Ovary (tissue), 9 donors: ENCODE results near the gene ZFPM1. TPM values are rescaled to one million over a fixed set of nuclear protein-coding genes. Genes with fewer than 3 reads are reported as not detected.

Source experiments
- DNase-seq, 5 donors: peaks; one replicate each; pipeline ENCODE4 v3.0.0-alpha.2; 2019 to 2020
- H3K27ac ChIP-seq, 2 donors: fragments of 200-600 bp; one replicate each; pipeline versions ENCODE4 v1.5.1 to v1.8.0; 2019 to 2022
- H3K27me3 ChIP-seq: fragments of 200-600 bp; one replicate; pipeline ENCODE4 v1.8.0; 2022
- H3K36me3 ChIP-seq: fragments of 200-600 bp; sonication (generic); one replicate; pipeline ENCODE4 v1.5.1; 2019
- H3K4me1 ChIP-seq: one replicate; pipeline ENCODE4 v1.8.1; 2013; ENCODE audit warnings: mild to moderate bottlenecking, moderate library complexity; ENCODE audit not compliant: insufficient read depth
- H3K4me3 ChIP-seq: fragments of 200-600 bp; sonication (generic); one replicate; pipeline ENCODE4 v1.5.1; 2017
- H3K9me3 ChIP-seq, 2 donors: fragments of 200-600 bp in 1 of 2; sonication (generic) in 1 of 2; one replicate each; pipeline versions ENCODE4 v1.5.1 to v1.8.1; 2013 to 2019; ENCODE audit warnings: mild to moderate bottlenecking in 1 of 2, moderate library complexity in 1 of 2
- EP300 ChIP-seq: sonication (generic); formaldehyde crosslinking; IDR thresholded peaks from one replicate; pipeline ENCODE4 v1.6.1; 2017; ENCODE audit warnings: antibody characterized with exemption
- POLR2A ChIP-seq: fragments of 450-650 bp; IDR thresholded peaks from one replicate; pipeline ENCODE4 v1.6.1; 2017; ENCODE audit warnings: antibody characterized with exemption, mild to moderate bottlenecking, moderate library complexity
- WGBS, 3 donors: extraction: QIAGEN DNeasy Blood & Tissue Kit in 1 of 3; methylation state at CpG; one replicate each; pipeline versions ENCODE4 v1.1.5 to v1.1.7; 2013 to 2017; 5-methylcytosine and 5-hydroxymethylcytosine counted together
- intact Hi-C, 4 donors: fragments of 100-400 bp; cut with DNase I; formaldehyde crosslinking; loops; one replicate each; pipeline versions ENCODE4 v1.11.0 to v1.15.1; 2022 to 2023
- polyA plus RNA-seq, 2 donors: library from polyadenylated mRNA; stranded (reverse); fragments of 200-250 nt in 1 of 2; fragments of 350-450 nt in 1 of 2; fragmentation: Illumina TruSeq in 1 of 2; extraction: RNeasy Lipid Tissue Mini Kit (QIAGEN cat#74804) in 1 of 2; gene quantifications; one replicate each; pipeline ENCODE4 v1.2.3, GENCODE V29; 2013 to 2014
- total RNA-seq, 7 donors: library from RNA; depleted of rRNA in 2 of 7; stranded (reverse); fragments of >200 nt in 2 of 7; fragmentation: NEBNext Ultra II Directional in 3 of 7; extraction: Animal tissue kit (Norgen Biotek cat#: 25700) in 3 of 7; gene quantifications; one replicate each; pipeline versions ENCODE4 v1.1.0 to v1.2.4, GENCODE V29; 2016 to 2023
- TF ChIP-seq, protein P1 (sequence below), 3 donors: fragments of 450-650 bp in 2 of 3; fragments of 200-600 bp in 1 of 3; IDR thresholded peaks; one replicate each; pipeline versions ENCODE4 v1.5.1 to v1.8.0; 2016 to 2022; ENCODE audit warnings: antibody characterized with exemption in 3 of 3, mild to moderate bottlenecking in 1 of 3
- donor health status: DM: no; HTN: no; CAD: no; lungs with moderate emphysema.
- donor health status: DM: no; HTN: no; CAD: no.
- donor health status: Bipolar disorder and iron deficiency.
- donor health status: DM: yes; HTN: yes; CAD: no.
- donor health status: DM: no; HTN: no; CAD: no.
- donor health status: DM: yes; HTN: yes; CAD: no.

ZFPM1 gene
- total and polyA plus RNA-seq, 9 donors, result 0.10 to 11.4 (median 3.5) TPM

- no peaks in the 10 kb centered on the region for H3K36me3 ChIP-seq
- TF ChIP-seq, protein P1, sequence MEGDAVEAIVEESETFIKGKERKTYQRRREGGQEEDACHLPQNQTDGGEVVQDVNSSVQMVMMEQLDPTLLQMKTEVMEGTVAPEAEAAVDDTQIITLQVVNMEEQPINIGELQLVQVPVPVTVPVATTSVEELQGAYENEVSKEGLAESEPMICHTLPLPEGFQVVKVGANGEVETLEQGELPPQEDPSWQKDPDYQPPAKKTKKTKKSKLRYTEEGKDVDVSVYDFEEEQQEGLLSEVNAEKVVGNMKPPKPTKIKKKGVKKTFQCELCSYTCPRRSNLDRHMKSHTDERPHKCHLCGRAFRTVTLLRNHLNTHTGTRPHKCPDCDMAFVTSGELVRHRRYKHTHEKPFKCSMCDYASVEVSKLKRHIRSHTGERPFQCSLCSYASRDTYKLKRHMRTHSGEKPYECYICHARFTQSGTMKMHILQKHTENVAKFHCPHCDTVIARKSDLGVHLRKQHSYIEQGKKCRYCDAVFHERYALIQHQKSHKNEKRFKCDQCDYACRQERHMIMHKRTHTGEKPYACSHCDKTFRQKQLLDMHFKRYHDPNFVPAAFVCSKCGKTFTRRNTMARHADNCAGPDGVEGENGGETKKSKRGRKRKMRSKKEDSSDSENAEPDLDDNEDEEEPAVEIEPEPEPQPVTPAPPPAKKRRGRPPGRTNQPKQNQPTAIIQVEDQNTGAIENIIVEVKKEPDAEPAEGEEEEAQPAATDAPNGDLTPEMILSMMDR (IDR thresholded peaks at IDR 0.05), result peak in 2 of 3 donors; percentile 38 to 46
- TF ChIP-seq POLR2A, result no peak
- TF ChIP-seq EP300, result no peak
- peak overlapping the region; percentile 17 for H3K4me3 ChIP-seq
- peaks cover 2% of the 10 kb centered on the region for H3K4me1 ChIP-seq
- H3K27me3 ChIP-seq, result no peaks in the 10 kb centered on the region
- H3K9me3 ChIP-seq, result no peaks in the 10 kb centered on the region
- intact Hi-C loops, result loop anchor here (1.0 to 10.0 kb wide), 3 partner anchors 117 to 119 kb away; no protein-coding TSS in a partner anchor
- no peak overlapping the region for H3K27ac ChIP-seq
- 18 to 27% (median 21%) methylated on average over 21 to 23 of the region's 24 CpGs for WGBS, 3 donors
- peak in 4 of 5 donors; percentile 51 to 60 (median 56) for DNase-seq
These were observed 108.6 kb downstream of the ZFPM1 start for GRCh38 chr16:88561485-88562359.

DNA sequence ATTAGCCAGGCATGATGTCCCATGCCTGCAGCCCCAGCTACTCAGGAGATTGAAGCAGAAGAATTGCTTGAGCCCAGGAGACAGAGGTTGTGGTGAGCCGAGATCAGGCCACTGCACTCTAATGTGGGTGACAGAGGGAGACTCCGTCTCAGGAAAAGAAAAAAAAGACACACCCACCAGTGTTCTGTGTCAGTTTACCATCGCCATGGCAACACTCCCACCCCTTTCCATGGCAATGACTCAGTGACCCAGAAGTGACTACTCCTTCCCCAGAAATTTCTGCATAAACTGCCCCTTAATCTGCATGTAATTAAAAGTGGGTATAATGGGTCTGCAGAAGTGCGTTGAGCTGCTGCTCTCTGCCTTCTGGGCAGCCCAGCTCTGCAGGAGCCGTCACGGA is 113.1 kb downstream of the ZFPM1 start:
- Histone ChIP-seq H3K9me3 (no peaks in the 10 kb centered on the region), H3K4me3 (no peak overlapping the region), H3K36me3 (no peaks in the 10 kb centered on the region), H3K27me3 (no peaks in the 10 kb centered on the region), H3K4me1 (peaks cover 4% of the 10 kb centered on the region), H3K27ac (no peak overlapping the region)
- intact Hi-C loops, result loop anchor here in 1 of 4 donors (10.0 kb wide), 1 partner anchor 121 kb away; no protein-coding TSS in a partner anchor
- no peak for DNase-seq
- TF ChIP-seq POLR2A, result no peak
- TF ChIP-seq, protein P1 (IDR thresholded peaks at IDR 0.05), result no peak
- 59 to 68% (median 66%) methylated on average over 6 of the region's 6 CpGs for WGBS, 3 donors

- no peak overlapping the region for H3K27ac ChIP-seq
- H3K27me3 ChIP-seq, result no peaks in the 10 kb centered on the region
- TF ChIP-seq EP300, result no peak
- TF ChIP-seq, protein P1 (IDR thresholded peaks at IDR 0.05), result no peak
- no peak for TF ChIP-seq POLR2A
- peaks cover 7% of the 10 kb centered on the region for H3K4me1 ChIP-seq
- H3K9me3 ChIP-seq, result no peaks in the 10 kb centered on the region
- intact Hi-C loops, result loop anchor here in 1 of 4 donors (10.0 kb wide), 1 partner anchor 124 kb away; no protein-coding TSS in a partner anchor
- 82 to 86% (median 83%) methylated on average over 18 of the region's 18 CpGs for WGBS, 3 donors
- H3K36me3 ChIP-seq, result no peaks in the 10 kb centered on the region
- DNase-seq, result no peak
- peak overlapping the region; percentile 73 for H3K4me3 ChIP-seq
These were observed 115.9 kb downstream of the ZFPM1 start for GRCh38 chr16:88568710-88569613.

DNA sequence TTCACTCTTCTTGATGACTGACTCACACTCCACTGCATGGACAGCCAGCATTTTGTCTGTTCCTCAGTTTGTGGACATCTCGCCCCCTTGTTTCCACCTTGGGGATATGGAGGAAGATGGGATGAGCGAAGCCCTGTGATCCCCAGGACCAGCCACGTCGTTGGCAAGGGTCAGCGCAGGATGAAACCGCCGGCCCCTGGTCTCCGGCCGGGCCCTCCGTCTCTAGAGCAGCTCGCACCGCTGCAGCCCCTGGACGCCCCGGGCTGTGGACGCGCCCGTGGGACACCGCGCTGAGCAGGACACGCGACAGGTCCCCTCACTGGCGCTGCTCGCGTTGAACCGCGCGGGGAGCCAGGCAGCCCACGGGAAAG is 116.5 kb downstream of the ZFPM1 start:
- Histone ChIP-seq H3K4me3 (peak overlapping the region; percentile 73), H3K27me3 (no peaks in the 10 kb centered on the region), H3K36me3 (no peaks in the 10 kb centered on the region), H3K4me1 (peaks cover 7% of the 10 kb centered on the region), H3K9me3 (no peaks in the 10 kb centered on the region), H3K27ac (peak overlapping the region in 1 of 2 donors; percentile 26)
- intact Hi-C loops, result loop anchor here in 1 of 4 donors (10.0 kb wide), 1 partner anchor 125 kb away; no protein-coding TSS in a partner anchor
- DNase-seq, result peak in 2 of 5 donors; percentile 43 to 57
- TF ChIP-seq EP300 (no peak), POLR2A (no peak)
- TF ChIP-seq, protein P1 (IDR thresholded peaks at IDR 0.05), result no peak
- 1% methylated on average over 28 of the region's 28 CpGs for WGBS, 3 donors
